HepG2 (cell line): Measurements from ENCODE around the gene KLHL17. TPM values are rescaled to one million over a fixed set of nuclear protein-coding genes. Genes with fewer than 3 reads are reported as not detected.

Source experiments
- CBX2 ChIP-seq, 2 experiments: fragments of 200-600 bp in 1 of 2; sonication (generic); formaldehyde crosslinking in 1 of 2; IDR thresholded peaks; 2 replicates each; pipeline versions ENCODE4 v1.7.0 to v1.8.1; 2018 to 2022; ENCODE audit warnings: low read depth in 2 of 2, low read length in 1 of 2, mild to moderate bottlenecking in 1 of 2, missing genetic modification reagents in 1 of 2
- HDAC6 ChIP-seq: fragments of 200-600 bp; sonication (generic); IDR thresholded peaks from 2 replicates; pipeline ENCODE4 v1.7.0; 2017; ENCODE audit warnings: mild to moderate bottlenecking, antibody characterized with exemption, low read length, low read depth
- HNRNPL ChIP-seq: fragments of 200-400 bp; formaldehyde crosslinking; IDR thresholded peaks from 2 replicates; pipeline ENCODE4 v1.6.1; 2017; ENCODE audit warnings: mild to moderate bottlenecking, low read depth, low read length
- LCORL ChIP-seq, 2 experiments: fragments of 450-650 bp in 1 of 2; sonication (generic) in 1 of 2; formaldehyde crosslinking in 1 of 2; IDR thresholded peaks; 2 replicates each; pipeline versions ENCODE4 v1.5.0 to v1.6.1; 2017 to 2020; ENCODE audit warnings: antibody characterized with exemption in 1 of 2, missing genetic modification reagents in 1 of 2
- MAFK ChIP-seq, 2 experiments: IDR thresholded peaks in 1 of 2; conservative IDR thresholded peaks in 1 of 2; 2 replicates each; pipeline ENCODE4 v1.6.1; 2011; ENCODE audit warnings: improper control_type of control experiment in 2 of 2, low read length in 2 of 2
- MXI1 ChIP-seq: IDR thresholded peaks from 3 replicates; pipeline ENCODE4 v1.6.1; 2012; ENCODE audit warnings: low read depth, low read length, inconsistent platforms, borderline replicate concordance
- RBM22 ChIP-seq: fragments of 200-400 bp; formaldehyde crosslinking; optimal IDR thresholded peaks from 2 replicates; pipeline ENCODE3; 2017; ENCODE audit warnings: mild to moderate bottlenecking, low read length, moderate library complexity
- RFX5 ChIP-seq: IDR thresholded peaks from 2 replicates; pipeline ENCODE4 v1.6.1; 2011; ENCODE audit warnings: low read depth, low read length, improper control_type of control experiment
- SMAD1 ChIP-seq: sonication (generic); formaldehyde crosslinking; IDR thresholded peaks from 2 replicates; pipeline ENCODE4 v1.4.0; 2020; ENCODE audit warnings: missing genetic modification reagents, low read depth, mild to moderate bottlenecking, borderline replicate concordance
- SMAD9 ChIP-seq: sonication (generic); formaldehyde crosslinking; IDR thresholded peaks from 2 replicates; pipeline ENCODE4 v1.5.1; 2020; ENCODE audit warnings: mild to moderate bottlenecking, missing genetic modification reagents
- SRSF1 ChIP-seq: fragments of 200-400 bp; formaldehyde crosslinking; optimal IDR thresholded peaks from 2 replicates; pipeline ENCODE3; 2017; ENCODE audit warnings: mild to moderate bottlenecking, low read depth, low read length, moderate library complexity
- ZBTB34 ChIP-seq: sonication (generic); formaldehyde crosslinking; IDR thresholded peaks from 2 replicates; pipeline ENCODE4 v1.8.0; 2022; ENCODE audit warnings: mild to moderate bottlenecking, missing genetic modification reagents
- ZMYM3 ChIP-seq: sonication (generic); formaldehyde crosslinking; IDR thresholded peaks from 2 replicates; pipeline ENCODE4 v1.5.1; 2020; ENCODE audit warnings: mild to moderate bottlenecking, missing genetic modification reagents
- ZNF121 ChIP-seq: sonication (generic); formaldehyde crosslinking; IDR thresholded peaks from 2 replicates; pipeline ENCODE4 v1.5.0; 2020; ENCODE audit warnings: mild to moderate bottlenecking, missing genetic modification reagents
- ZNF232 ChIP-seq: sonication (generic); formaldehyde crosslinking; IDR thresholded peaks from 2 replicates; pipeline ENCODE4 v1.4.0; 2020; ENCODE audit warnings: missing genetic modification reagents, borderline replicate concordance
- ZNF850 ChIP-seq: sonication (generic); formaldehyde crosslinking; conservative IDR thresholded peaks from 2 replicates; pipeline ENCODE4 v1.9.0; 2021; ENCODE audit warnings: mild to moderate bottlenecking, missing genetic modification reagents
- polyA plus RNA-seq, 8 experiments: library from polyadenylated mRNA; depleted of rRNA in 3 of 8; stranded (reverse) in 7 of 8; unstranded in 1 of 8; fragments of >200 nt; fragmentation: Illumina TruSeq in 4 of 8; extraction: Trizol in 4 of 8; gene quantifications; 2 replicates each; pipeline versions ENCODE4 v1.2.1 to v1.2.3, GENCODE V29; 2011 to 2016; ENCODE audit warnings: low read depth in 4 of 8, missing spikeins in 1 of 8, mixed read lengths in 1 of 8; ENCODE audit not compliant: insufficient read depth in 1 of 8
- total RNA-seq, 5 experiments: library from RNA; depleted of rRNA; stranded (reverse); fragments of >200 nt; fragmentation: Illumina TruSeq; extraction: Trizol; gene quantifications; 2 replicates each; pipeline ENCODE4 v1.2.3, GENCODE V29; 2016; ENCODE audit warnings: low read depth in 1 of 5
- TF ChIP-seq, protein P1 (sequence below): sonication (generic); formaldehyde crosslinking; IDR thresholded peaks from 2 replicates; pipeline ENCODE4 v1.8.0; 2022; ENCODE audit warnings: mild to moderate bottlenecking, missing genetic modification reagents, moderate library complexity
- TF ChIP-seq, protein P2 (sequence below): sonication (generic); formaldehyde crosslinking; IDR thresholded peaks from 2 replicates; pipeline ENCODE4 v1.4.0; 2020; ENCODE audit warnings: missing genetic modification reagents
- TF ChIP-seq, protein P3 (sequence below): sonication (generic); formaldehyde crosslinking; conservative IDR thresholded peaks from 2 replicates; pipeline ENCODE4 v1.4.0; 2020; ENCODE audit warnings: missing genetic modification reagents
- TF ChIP-seq, protein P4 (sequence below): sonication (generic); formaldehyde crosslinking; IDR thresholded peaks from 2 replicates; pipeline ENCODE4 v1.4.0; 2020; ENCODE audit warnings: low read depth, mild to moderate bottlenecking, missing genetic modification reagents
- TF ChIP-seq, protein P5 (sequence below): sonication (generic); formaldehyde crosslinking; IDR thresholded peaks from 2 replicates; pipeline ENCODE4 v1.4.0; 2020; ENCODE audit warnings: missing genetic modification reagents

KLHL17 gene
- total and polyA plus RNA-seq, 2 of the 13 experiments (the other 11 are each of a cell fraction or from before 2014, with no cell fraction given): 9.3 to 24.7 TPM

DNA sequence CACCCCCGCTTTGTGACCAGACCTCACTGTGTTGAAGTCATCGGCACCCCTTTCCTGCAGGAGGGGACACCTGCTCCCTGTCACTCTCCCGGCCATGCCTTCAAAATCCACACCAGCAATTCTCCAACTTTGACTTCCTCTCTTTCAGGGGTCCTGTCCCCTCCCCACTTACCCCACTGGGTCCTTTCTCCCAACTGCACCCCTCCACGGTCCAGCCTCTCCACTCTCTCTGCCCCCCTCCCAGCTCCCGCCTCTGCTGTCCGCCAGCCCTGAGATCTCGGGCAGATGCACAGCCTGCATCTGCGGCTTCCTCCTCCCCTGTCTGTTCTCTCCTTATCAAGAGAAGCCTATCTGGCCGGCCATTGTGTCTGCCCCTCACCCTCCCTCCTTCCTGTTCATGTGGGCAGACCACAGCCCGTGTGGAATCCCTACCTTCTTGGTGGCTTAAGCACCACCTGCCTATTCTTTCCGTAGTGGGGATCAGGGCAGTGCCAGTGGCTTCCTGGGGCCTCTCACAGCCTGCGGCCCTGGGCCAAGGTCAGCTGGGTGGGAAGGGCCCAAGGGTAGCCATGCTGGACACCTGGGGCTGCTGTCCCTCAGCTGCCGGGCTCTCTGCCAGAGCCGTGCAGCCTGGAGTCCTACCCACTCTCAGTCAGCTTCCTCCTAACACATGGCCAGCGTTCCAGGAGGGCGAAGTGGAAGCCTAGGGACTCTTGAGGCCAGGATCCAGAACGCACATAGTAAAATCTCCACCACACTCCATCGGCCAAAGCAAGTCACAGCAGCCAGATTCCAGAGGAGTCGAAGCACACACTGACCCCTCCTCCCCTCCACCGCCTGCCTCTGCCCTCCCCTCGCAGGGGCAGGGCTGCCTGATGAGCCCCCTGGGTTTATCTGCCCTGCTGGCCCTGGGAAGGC lies 44.7 kb downstream of the KLHL17 start (continued):
- TF ChIP-seq ZBTB34 (CRISPR knock-in tag): no peak
- no peak for TF ChIP-seq ZMYM3 (CRISPR knock-in tag)
- no peak for TF ChIP-seq SRSF1
- no peak for TF ChIP-seq CBX2 (IDR thresholded peaks at IDR 0.05; ENCODE audit: low read depth, low read length)
- no peak for TF ChIP-seq CBX2 (CRISPR knock-in tag; IDR thresholded peaks at IDR 0.05; ENCODE audit: low read depth)
- no peak for TF ChIP-seq HDAC6
- no peak for TF ChIP-seq RBM22
- TF ChIP-seq ZNF121 (CRISPR knock-in tag): no peak
- TF ChIP-seq, protein P1, sequence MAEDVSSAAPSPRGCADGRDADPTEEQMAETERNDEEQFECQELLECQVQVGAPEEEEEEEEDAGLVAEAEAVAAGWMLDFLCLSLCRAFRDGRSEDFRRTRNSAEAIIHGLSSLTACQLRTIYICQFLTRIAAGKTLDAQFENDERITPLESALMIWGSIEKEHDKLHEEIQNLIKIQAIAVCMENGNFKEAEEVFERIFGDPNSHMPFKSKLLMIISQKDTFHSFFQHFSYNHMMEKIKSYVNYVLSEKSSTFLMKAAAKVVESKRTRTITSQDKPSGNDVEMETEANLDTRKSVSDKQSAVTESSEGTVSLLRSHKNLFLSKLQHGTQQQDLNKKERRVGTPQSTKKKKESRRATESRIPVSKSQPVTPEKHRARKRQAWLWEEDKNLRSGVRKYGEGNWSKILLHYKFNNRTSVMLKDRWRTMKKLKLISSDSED (CRISPR knock-in tag): no peak
- no peak for TF ChIP-seq LCORL (IDR thresholded peaks at IDR 0.05)
- TF ChIP-seq LCORL (CRISPR knock-in tag; IDR thresholded peaks at IDR 0.05): no peak
- TF ChIP-seq MAFK (conservative IDR thresholded peaks at IDR 0.05 in 1 of 2, IDR thresholded peaks at IDR 0.05 in 1 of 2; ENCODE audit: low read length in 2 of 2): no peak
- TF ChIP-seq MXI1: peak; percentile 54; the same call in 1 of the 3 replicates
- TF ChIP-seq, protein P2, sequence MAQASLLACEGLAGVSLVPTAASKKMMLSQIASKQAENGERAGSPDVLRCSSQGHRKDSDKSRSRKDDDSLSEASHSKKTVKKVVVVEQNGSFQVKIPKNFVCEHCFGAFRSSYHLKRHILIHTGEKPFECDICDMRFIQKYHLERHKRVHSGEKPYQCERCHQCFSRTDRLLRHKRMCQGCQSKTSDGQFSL (CRISPR knock-in tag): no peak
- peak; percentile 87; the same call in 1 of the 2 replicates for TF ChIP-seq HNRNPL
- TF ChIP-seq, protein P3, sequence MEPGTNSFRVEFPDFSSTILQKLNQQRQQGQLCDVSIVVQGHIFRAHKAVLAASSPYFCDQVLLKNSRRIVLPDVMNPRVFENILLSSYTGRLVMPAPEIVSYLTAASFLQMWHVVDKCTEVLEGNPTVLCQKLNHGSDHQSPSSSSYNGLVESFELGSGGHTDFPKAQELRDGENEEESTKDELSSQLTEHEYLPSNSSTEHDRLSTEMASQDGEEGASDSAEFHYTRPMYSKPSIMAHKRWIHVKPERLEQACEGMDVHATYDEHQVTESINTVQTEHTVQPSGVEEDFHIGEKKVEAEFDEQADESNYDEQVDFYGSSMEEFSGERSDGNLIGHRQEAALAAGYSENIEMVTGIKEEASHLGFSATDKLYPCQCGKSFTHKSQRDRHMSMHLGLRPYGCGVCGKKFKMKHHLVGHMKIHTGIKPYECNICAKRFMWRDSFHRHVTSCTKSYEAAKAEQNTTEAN (CRISPR knock-in tag): no peak
- no peak for TF ChIP-seq ZNF232 (CRISPR knock-in tag)
- TF ChIP-seq, protein P4, sequence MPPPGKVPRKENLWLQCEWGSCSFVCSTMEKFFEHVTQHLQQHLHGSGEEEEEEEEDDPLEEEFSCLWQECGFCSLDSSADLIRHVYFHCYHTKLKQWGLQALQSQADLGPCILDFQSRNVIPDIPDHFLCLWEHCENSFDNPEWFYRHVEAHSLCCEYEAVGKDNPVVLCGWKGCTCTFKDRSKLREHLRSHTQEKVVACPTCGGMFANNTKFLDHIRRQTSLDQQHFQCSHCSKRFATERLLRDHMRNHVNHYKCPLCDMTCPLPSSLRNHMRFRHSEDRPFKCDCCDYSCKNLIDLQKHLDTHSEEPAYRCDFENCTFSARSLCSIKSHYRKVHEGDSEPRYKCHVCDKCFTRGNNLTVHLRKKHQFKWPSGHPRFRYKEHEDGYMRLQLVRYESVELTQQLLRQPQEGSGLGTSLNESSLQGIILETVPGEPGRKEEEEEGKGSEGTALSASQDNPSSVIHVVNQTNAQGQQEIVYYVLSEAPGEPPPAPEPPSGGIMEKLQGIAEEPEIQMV: peak; percentile 49; the same call in 1 of the 2 replicates
- peak; percentile 89 for TF ChIP-seq SMAD1 (CRISPR knock-in tag)
- no peak for TF ChIP-seq RFX5
- TF ChIP-seq, protein P5, sequence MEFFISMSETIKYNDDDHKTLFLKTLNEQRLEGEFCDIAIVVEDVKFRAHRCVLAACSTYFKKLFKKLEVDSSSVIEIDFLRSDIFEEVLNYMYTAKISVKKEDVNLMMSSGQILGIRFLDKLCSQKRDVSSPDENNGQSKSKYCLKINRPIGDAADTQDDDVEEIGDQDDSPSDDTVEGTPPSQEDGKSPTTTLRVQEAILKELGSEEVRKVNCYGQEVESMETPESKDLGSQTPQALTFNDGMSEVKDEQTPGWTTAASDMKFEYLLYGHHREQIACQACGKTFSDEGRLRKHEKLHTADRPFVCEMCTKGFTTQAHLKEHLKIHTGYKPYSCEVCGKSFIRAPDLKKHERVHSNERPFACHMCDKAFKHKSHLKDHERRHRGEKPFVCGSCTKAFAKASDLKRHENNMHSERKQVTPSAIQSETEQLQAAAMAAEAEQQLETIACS (CRISPR knock-in tag): no peak
- no peak for TF ChIP-seq ZNF850 (CRISPR knock-in tag)
- TF ChIP-seq SMAD9: no peak
